Activated naive CD8-positive, alpha-beta T cell (primary cell): ENCODE data around the gene PIGA.
"Not testable (repeated sequence)": the region's sequence is repeated elsewhere in the genome, so short reads cannot be mapped to it uniquely, and the experiment has no call there.

ENCODE experiments used
- H3K27ac Mint-ChIP-seq: one replicate; pipeline ENCODE4 v1.8.0; 2021; ENCODE audit warnings: mixed read lengths
- H3K27me3 Mint-ChIP-seq: one replicate; pipeline ENCODE4 v1.8.0; 2021; ENCODE audit warnings: mixed read lengths
- H3K36me3 Mint-ChIP-seq: one replicate; pipeline ENCODE4 v1.8.0; 2021; ENCODE audit warnings: mixed read lengths
- H3K4me1 Mint-ChIP-seq: one replicate; pipeline ENCODE4 v1.8.0; 2021; ENCODE audit warnings: low read depth, mixed read lengths
- H3K4me3 Mint-ChIP-seq: one replicate; pipeline ENCODE4 v1.8.0; 2021; ENCODE audit warnings: mild to moderate bottlenecking, mixed read lengths
- H3K9me3 Mint-ChIP-seq: one replicate; pipeline ENCODE4 v1.8.0; 2021; ENCODE audit warnings: low read depth, mixed read lengths

Gene PIGA

GRCh38 chrX:15299941-15300851, 35.1 kb downstream of the PIGA start:
- Mint-ChIP-seq H3K4me1 (peaks cover 1% of the 10 kb centered on the region), H3K27ac (no peak overlapping the region), H3K36me3 (no peaks in the 10 kb centered on the region), H3K27me3 (no peaks in the 10 kb centered on the region), H3K9me3 (no peaks in the 10 kb centered on the region), H3K4me3 (no peak overlapping the region)

GRCh38 chrX:15298780-15299179, 36.5 kb downstream of the PIGA start:
- Mint-ChIP-seq H3K4me1 (peaks cover 1% of the 10 kb centered on the region), H3K36me3 (no peaks in the 10 kb centered on the region), H3K9me3 (no peaks in the 10 kb centered on the region), H3K4me3 (no peak overlapping the region), H3K27me3 (no peaks in the 10 kb centered on the region), H3K27ac (no peak overlapping the region)

GRCh38 chrX:15298201-15298600, 37.1 kb downstream of the PIGA start:
- H3K4me1 Mint-ChIP-seq: peaks cover 1% of the 10 kb centered on the region
- no peaks in the 10 kb centered on the region for H3K27me3 Mint-ChIP-seq
- no peaks in the 10 kb centered on the region for H3K36me3 Mint-ChIP-seq
- no peak overlapping the region for H3K27ac Mint-ChIP-seq
- H3K4me3 Mint-ChIP-seq: no peak overlapping the region
- H3K9me3 Mint-ChIP-seq: no peaks in the 10 kb centered on the region

GRCh38 chrX:15293451-15293850, 41.9 kb downstream of the PIGA start:
- H3K4me3 Mint-ChIP-seq: no peak overlapping the region
- no peaks in the 10 kb centered on the region for H3K27me3 Mint-ChIP-seq
- no peaks in the 10 kb centered on the region for H3K9me3 Mint-ChIP-seq
- H3K27ac Mint-ChIP-seq: no peak overlapping the region
- no peaks in the 10 kb centered on the region for H3K4me1 Mint-ChIP-seq
- no peaks in the 10 kb centered on the region for H3K36me3 Mint-ChIP-seq

- Mint-ChIP-seq H3K4me3 (no peak overlapping the region), H3K36me3 (no peaks in the 10 kb centered on the region), H3K27me3 (no peaks in the 10 kb centered on the region), H3K27ac (no peak overlapping the region), H3K9me3 (no peaks in the 10 kb centered on the region), H3K4me1 (no peaks in the 10 kb centered on the region)
Measured at GRCh38 chrX:15292861-15293260, 42.5 kb downstream of the PIGA start.

GRCh38 chrX:15277604-15278003, 57.7 kb downstream of the PIGA start:
- no peaks in the 10 kb centered on the region for H3K9me3 Mint-ChIP-seq
- H3K27ac Mint-ChIP-seq: no peak overlapping the region
- no peaks in the 10 kb centered on the region for H3K36me3 Mint-ChIP-seq
- peaks cover 6% of the 10 kb centered on the region for H3K27me3 Mint-ChIP-seq
- no peaks in the 10 kb centered on the region for H3K4me1 Mint-ChIP-seq
- no peak overlapping the region for H3K4me3 Mint-ChIP-seq

GRCh38 chrX:15274946-15275345, 60.4 kb downstream of the PIGA start:
- H3K27me3 Mint-ChIP-seq: no peaks in the 10 kb centered on the region

GRCh38 chrX:15273275-15273674, 62.0 kb downstream of the PIGA start:
- H3K9me3 Mint-ChIP-seq, H3K27me3 Mint-ChIP-seq, H3K27ac Mint-ChIP-seq, H3K36me3 Mint-ChIP-seq, H3K4me3 Mint-ChIP-seq, H3K4me1 Mint-ChIP-seq: not testable (repeated sequence)

More at GRCh38 chrX:15274946-15275345, 60.4 kb downstream of the PIGA start:
- Mint-ChIP-seq H3K9me3 (no peaks in the 10 kb centered on the region), H3K4me1 (peaks cover 4% of the 10 kb centered on the region), H3K4me3 (no peak overlapping the region), H3K27ac (no peak overlapping the region), H3K36me3 (no peaks in the 10 kb centered on the region)

- Mint-ChIP-seq H3K27me3 (no peaks in the 10 kb centered on the region), H3K4me3 (no peak overlapping the region), H3K4me1 (peaks cover 10% of the 10 kb centered on the region), H3K27ac (no peak overlapping the region), H3K36me3 (no peaks in the 10 kb centered on the region), H3K9me3 (no peaks in the 10 kb centered on the region)
Measured at GRCh38 chrX:15271757-15272156, 63.6 kb downstream of the PIGA start.

GRCh38 chrX:15269618-15270521, 65.5 kb downstream of the PIGA start, which contains the start of gene ASB9:
Gene ASB9 (minus strand): TSS chrX:15270083. CDS start chrX:15269874, 209 bp downstream.
- Mint-ChIP-seq H3K9me3 (no peaks in the 10 kb centered on the region), H3K36me3 (no peaks in the 10 kb centered on the region), H3K4me3 (peak within 1 kb of the TSS; percentile 52), H3K27me3 (no peaks in the 10 kb centered on the region), H3K4me1 (peaks cover 10% of the 10 kb centered on the region), H3K27ac (no peak within 1 kb of the TSS)
